Omental fat pad (tissue), 4 donors: ENCODE data around the gene NKX1-1. TPM values are rescaled to one million over a fixed set of nuclear protein-coding genes. Genes with fewer than 3 reads are reported as not detected.

Experiments used
- ATAC-seq: fragments of 150-250 bp; one replicate; pipeline ENCODE4 v1.9.1; 2016; ENCODE audit warnings: mild to moderate bottlenecking, moderate library complexity; ENCODE audit not compliant: low FRiP score
- DNase-seq: peaks from one replicate; pipeline ENCODE4 v3.0.0-alpha.2; 2019; ENCODE audit warnings: low spot score
- total RNA-seq, 4 donors: library from RNA; depleted of rRNA; stranded (reverse); fragments of >200 nt; gene quantifications; one replicate each; pipeline ENCODE4 v1.1.0, GENCODE V29; 2016
- TF ChIP-seq, protein P1 (sequence below), 3 donors: fragments of 450-650 bp; IDR thresholded peaks; one replicate each; pipeline ENCODE4 v1.5.1; 2016 to 2017; ENCODE audit warnings: antibody characterized with exemption in 3 of 3, mild to moderate bottlenecking in 3 of 3, moderate library complexity in 2 of 3

Gene NKX1-1
- total RNA-seq, 4 donors from 2014 or later = not detected

DNA sequence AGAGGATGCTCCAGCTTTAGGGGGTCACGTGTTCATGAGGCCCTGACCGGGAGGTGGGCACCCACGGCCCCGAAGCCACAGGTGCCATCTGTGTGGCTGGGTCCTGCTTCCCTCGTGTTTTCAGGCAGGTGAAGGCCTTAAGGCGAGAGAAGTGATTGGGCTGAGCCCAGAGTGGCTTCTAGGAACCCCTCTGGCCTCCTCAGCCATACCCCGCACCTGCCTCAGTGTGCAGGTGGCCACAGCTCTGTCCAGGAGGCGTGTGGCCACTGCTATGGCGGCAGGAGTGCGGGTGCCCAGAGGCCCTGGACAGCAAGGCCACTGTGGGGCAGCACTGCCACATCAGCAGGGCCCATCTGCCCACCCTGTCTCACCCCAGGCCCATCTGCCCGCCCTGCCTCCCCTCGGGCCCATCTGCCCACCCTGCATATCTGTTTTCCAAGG is 25.0 kb downstream of the NKX1-1 start:
- DNase-seq (no peak), ATAC-seq (no peak)
- TF ChIP-seq, protein P1, sequence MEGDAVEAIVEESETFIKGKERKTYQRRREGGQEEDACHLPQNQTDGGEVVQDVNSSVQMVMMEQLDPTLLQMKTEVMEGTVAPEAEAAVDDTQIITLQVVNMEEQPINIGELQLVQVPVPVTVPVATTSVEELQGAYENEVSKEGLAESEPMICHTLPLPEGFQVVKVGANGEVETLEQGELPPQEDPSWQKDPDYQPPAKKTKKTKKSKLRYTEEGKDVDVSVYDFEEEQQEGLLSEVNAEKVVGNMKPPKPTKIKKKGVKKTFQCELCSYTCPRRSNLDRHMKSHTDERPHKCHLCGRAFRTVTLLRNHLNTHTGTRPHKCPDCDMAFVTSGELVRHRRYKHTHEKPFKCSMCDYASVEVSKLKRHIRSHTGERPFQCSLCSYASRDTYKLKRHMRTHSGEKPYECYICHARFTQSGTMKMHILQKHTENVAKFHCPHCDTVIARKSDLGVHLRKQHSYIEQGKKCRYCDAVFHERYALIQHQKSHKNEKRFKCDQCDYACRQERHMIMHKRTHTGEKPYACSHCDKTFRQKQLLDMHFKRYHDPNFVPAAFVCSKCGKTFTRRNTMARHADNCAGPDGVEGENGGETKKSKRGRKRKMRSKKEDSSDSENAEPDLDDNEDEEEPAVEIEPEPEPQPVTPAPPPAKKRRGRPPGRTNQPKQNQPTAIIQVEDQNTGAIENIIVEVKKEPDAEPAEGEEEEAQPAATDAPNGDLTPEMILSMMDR (IDR thresholded peaks at IDR 0.05) = no peak

DNA sequence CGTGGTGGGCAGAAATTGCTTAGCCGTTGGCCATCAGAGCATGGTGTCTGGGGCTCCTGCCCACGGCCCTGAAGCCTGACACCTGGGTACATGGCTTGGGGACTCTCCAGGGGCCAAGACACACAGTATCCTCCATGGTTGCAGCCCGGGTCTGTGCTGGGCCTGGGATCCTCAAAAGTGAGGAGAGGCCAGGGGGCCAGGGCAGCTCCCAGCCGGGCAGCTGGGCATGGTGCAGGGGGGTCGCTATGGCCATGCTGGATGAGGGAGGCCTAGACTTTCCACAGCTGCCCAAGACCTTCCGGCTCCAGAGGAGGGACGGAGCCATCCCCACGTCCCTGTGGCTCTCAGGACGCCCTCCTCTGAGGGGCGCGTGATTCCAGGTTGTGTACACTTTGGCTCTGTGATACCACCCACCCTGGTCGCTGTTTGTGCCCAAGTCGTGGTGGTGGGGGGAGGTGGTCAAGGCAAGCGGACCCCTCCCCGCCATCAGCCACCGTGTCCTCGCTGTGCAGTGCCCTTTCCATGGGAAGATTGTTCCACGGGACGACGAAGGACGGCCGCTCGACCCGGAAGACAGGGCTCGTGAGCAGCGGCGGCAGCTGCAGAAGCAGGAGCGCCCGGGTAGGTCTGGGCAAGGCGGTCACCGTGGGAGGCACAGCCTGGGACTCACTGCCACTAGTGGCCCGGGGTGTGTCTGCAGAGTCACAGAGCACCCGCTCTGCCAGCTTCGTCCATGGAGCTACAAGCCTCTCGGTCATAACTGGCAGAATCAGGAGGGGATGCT is 25.7 kb downstream of the NKX1-1 start:
- TF ChIP-seq, protein P1 (IDR thresholded peaks at IDR 0.05) = no peak
- ATAC-seq (no peak), DNase-seq (no peak)

DNA sequence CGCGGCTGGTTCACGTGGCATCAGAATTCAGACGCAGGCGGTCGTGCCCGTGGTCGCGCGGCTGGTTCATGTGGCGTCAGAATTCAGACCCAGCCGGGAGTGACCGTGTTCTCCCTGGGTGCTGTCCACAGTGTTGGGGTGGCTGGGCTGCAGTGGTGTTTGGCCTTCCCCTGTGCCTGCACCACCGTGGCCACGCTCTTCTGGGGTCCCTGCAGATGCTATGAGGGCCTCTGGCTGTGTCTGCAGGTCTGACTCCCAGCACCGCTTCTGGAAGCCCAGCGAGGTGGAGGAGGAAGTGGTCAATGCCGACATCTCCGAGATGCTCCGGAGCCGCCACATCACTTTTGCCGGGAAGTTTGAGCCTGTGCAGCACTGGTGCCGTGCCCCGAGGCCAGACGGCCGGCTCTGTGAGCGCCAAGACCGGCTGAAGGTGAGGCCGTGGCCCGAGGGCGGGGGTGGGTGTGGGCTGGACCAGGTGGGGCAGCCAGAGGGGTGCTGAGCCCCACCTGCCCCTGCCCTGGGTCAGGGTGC is 26.4 kb downstream of the NKX1-1 start:
- ATAC-seq = no peak
- DNase-seq = no peak
- TF ChIP-seq, protein P1 (IDR thresholded peaks at IDR 0.05) = no peak

DNA sequence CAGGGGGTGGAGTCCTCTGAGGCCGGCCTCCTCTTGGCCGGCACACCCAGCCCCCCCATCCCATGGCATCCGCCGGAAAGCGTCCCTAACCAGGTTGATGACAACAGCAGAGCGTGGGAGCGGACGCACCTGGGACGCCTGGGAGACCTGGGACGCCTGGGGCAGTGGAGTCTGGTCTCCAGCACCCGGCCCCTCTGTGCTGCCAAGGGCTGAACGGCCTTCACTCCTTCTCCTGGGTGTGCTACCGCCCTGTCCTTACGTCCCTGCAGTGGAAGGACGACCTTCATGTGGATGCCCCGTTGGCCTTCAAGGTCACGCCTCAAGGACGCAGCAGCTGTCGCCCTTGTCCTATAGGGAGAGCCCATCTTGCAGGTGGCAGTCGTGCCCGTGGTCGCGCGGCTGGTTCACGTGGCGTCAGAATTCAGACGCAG is 26.9 kb downstream of the NKX1-1 start:
- ATAC-seq = no peak
- TF ChIP-seq, protein P1 (IDR thresholded peaks at IDR 0.05) = no peak
- no peak for DNase-seq

DNA sequence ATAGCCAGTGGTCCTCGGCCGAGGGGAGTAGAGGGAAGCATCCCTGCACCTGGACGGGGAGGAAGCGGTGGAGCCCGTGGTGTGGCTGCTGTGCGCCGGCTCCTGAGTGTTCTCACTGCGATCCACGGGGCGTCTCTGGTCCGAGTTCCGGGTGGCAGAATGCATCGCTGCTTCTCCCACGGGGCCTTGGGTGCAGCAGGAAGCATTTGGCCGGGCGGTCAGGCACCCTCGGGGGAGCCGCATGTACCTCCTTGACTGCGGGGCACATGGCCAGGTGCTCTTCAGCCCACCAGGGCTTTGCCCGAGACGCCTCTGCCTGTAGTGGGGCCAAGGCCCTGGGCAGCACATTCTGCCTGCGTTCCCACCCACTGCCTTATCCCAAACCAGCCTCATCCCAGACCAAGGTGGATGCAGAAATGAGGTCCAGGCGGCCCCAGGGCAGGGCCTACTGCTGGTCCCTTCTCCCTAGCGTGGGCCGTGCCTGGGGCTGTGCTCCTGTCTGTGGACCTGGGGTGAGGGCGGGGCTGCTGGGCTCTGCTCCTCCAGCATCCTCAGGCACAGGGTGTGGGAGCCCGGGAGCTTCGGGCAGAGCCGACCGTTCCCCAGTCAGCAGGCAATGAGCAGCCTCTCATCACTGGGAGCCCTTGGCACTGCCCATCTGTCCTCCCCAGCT is 27.5 kb downstream of the NKX1-1 start:
- TF ChIP-seq, protein P1 (IDR thresholded peaks at IDR 0.05) = no peak
- ATAC-seq = no peak
- no peak for DNase-seq

DNA sequence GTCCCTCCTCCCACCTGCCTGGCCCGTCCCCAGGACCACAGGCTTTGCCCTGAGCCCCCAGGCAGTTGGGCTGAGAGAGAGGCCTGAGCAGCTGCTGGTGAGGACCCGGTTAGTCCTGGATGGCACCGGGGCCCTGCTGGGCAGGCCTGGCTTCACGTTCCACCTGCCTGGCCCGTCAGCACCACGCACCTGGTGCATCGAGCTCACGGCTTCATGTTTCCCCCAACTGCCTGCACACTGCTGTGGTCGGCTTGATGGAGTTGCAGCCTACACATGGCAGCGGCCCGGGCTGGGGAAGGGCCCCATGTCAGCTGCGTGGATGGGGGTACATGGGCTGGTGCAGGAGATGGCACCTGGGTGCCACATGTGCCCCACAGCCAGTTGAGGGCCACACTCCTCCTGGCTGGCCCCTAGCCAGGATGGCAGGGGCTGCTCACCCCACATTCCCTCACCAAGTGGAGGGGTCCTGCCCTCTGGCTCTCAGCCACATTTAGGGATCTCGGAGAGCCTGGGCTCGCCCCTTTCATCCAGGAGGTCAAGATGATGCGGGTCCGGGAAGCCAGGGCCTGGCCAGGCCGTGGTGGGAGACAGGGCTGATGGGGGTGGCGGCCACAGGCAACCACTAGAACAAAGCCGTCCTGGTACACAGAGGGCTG is 28.5 kb downstream of the NKX1-1 start:
- ATAC-seq = no peak
- TF ChIP-seq, protein P1 (IDR thresholded peaks at IDR 0.05) = no peak
- DNase-seq = no peak
